ENCODE measurements around the gene MRPL17. TPM values are rescaled to one million over a fixed set of nuclear protein-coding genes. Genes with fewer than 3 reads are reported as not detected.

MRPL17 gene
- total and polyA plus RNA-seq, 2 experiments from 2014 or later, result 26.7 to 81.8 TPM

GRCh38 chr11:6681505-6681904 lies 1.6 kb downstream of the MRPL17 start:
- H3K4me3 Mint-ChIP-seq, result peak overlapping the region; percentile 98
- peaks cover 20% of the 10 kb centered on the region for H3K79me2 ChIP-seq (replicated peaks; ENCODE audit: insufficient read depth)
- DNase-seq (ENCODE audit: low spot score) (no peak), ATAC-seq (no peak)
- peak overlapping the region; percentile 82 for H3K4me3 ChIP-seq
- no peaks in the 10 kb centered on the region; the same call in 2 of the 3 replicates for H3K9me3 Mint-ChIP-seq
- H2AFZ ChIP-seq, result no peak overlapping the region
- H3F3A ChIP-seq (replicated peaks; ENCODE audit: low read depth), result peaks cover 15% of the 10 kb centered on the region; the same call in 1 of the 2 replicates
- no peaks in the 10 kb centered on the region for H3K27me3 ChIP-seq (ENCODE audit: insufficient read depth)
- no peaks in the 10 kb centered on the region for H3K4me1 ChIP-seq (ENCODE audit: insufficient read depth)
- H3K9me2 ChIP-seq (ENCODE audit: insufficient read depth), result no peaks in the 10 kb centered on the region
- no peak for TF ChIP-seq ZNF462 (CRISPR knock-in tag; IDR thresholded peaks at IDR 0.05)
- no peak for TF ChIP-seq REST (IDR thresholded peaks at IDR 0.05; ENCODE audit: unreplicated experiment)
- TF ChIP-seq JUNB (IDR thresholded peaks at IDR 0.05; ENCODE audit: unreplicated experiment), result no peak
- no peak for TF ChIP-seq NANOG (IDR thresholded peaks at IDR 0.05; ENCODE audit: borderline replicate concordance)
- no peak for TF ChIP-seq CTCF (conservative IDR thresholded peaks at IDR 0.05; ENCODE audit: low read depth in 2 of 2)
- no peak for TF ChIP-seq EZH2 (IDR thresholded peaks at IDR 0.05; ENCODE audit: low read depth, unreplicated experiment)
- TF ChIP-seq ZNF331 (CRISPR knock-in tag; IDR thresholded peaks at IDR 0.05; ENCODE audit: low read depth), result no peak
- TF ChIP-seq ZNF114 (CRISPR knock-in tag; IDR thresholded peaks at IDR 0.05), result no peak
- TF ChIP-seq POLR2AphosphoS5 (IDR thresholded peaks at IDR 0.05; ENCODE audit: low read depth), result no peak; the same call in 1 of the 2 replicates
- TF ChIP-seq EZH2phosphoT487 (IDR thresholded peaks at IDR 0.05; ENCODE audit: unreplicated experiment), result no peak
- no peak for TF ChIP-seq STAT1 (IDR thresholded peaks at IDR 0.05; ENCODE audit: unreplicated experiment)
- no peak for TF ChIP-seq CREB1 (CRISPR knock-in tag; IDR thresholded peaks at IDR 0.05; ENCODE audit: low read depth)
- peak overlapping the region; percentile 92 for H3K4me2 ChIP-seq
- peaks cover 13% of the 10 kb centered on the region; the same call in 2 of the 3 replicates for H3K4me1 Mint-ChIP-seq
- H3K27me3 Mint-ChIP-seq (ENCODE audit: insufficient read depth, low read depth, poor library complexity), result peaks cover 11% of the 10 kb centered on the region
- peaks cover 17% of the 10 kb centered on the region for H4K20me1 ChIP-seq (replicated peaks; ENCODE audit: insufficient read depth)
- H3K27ac ChIP-seq (ENCODE audit: low read depth), result no peak overlapping the region
- peaks cover 17% of the 10 kb centered on the region for H3K36me3 ChIP-seq (ENCODE audit: insufficient read depth)
- no peak overlapping the region for H3K27ac Mint-ChIP-seq
- peaks cover 36% of the 10 kb centered on the region for H3K36me3 Mint-ChIP-seq (ENCODE audit: low read depth)

Data from GM23338 (cell line).